T47D (cell line): ENCODE data around the gene SPPL2B.

Experiments
- DNase-seq, 2 experiments: peaks; one replicate each; pipeline versions ENCODE4 v3.0.0 to v3.0.0-alpha.2; 2011 to 2012; ENCODE audit warnings: low read depth in 1 of 2, low spot score in 1 of 2
- JUND ChIP-seq: IDR thresholded peaks from 2 replicates; pipeline ENCODE4 v1.6.1; 2012; ENCODE audit warnings: low read depth
- in situ Hi-C: cut with HindIII; loops from 2 replicates; pipeline ENCODE4 v1.10.0; 2016; ENCODE audit warnings: low sequenced_read_pairs, low pct_unique_long_range_greater_than_20kb

The SPPL2B gene

DNA sequence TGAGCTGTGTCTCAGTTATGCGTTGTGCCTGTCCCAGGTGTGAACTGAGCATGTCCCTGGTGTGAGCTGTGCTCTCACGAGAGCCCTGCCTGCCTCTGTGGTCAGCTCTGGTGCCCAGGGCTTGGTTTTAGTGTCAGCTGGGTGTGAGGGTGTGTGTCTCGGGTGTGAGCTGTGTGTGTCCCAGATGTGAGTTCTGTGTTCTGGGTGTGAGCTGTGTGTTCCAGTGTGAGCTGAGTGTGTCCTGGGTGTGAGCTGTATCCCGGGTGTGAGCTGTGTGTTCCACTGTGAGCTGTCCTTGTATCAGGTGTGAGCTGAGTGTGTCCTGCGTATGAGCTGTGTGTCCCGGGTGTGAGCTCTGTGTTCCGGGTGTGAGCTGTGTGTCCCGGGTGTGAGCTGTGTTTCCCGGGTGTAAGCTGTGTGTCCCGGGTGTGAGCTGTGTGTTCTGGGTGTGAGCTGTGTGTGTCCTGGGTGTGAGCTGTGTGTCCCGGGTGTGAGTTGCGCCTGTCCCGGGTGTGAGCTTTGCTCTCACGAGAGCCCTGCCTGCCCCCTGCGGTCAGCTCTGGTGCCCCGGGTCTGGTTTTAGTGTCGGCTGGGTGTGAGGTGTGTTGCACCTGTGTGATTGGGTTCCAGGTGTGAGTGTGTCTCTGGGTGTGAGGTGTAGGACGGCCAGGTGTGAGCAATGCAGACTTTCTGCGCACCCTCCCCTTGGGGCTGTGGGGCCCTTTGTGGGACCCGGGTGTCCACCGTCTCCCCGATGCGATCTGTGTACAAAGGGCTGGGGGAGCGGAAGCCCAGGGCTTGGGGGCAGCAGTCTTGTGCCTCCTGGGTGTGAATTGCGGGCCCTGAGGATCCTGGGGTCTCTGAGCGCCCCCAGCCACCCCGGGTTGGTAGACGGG, 39.4 kb upstream of the SPPL2B start:
- DNase-seq: no peak
- TF ChIP-seq JUND: no peak
- in situ Hi-C loops: no loop called here

GRCh38 chr19:2289714-2290435, 38.6 kb upstream of the SPPL2B start:
- no peak for DNase-seq
- TF ChIP-seq JUND: no peak
- in situ Hi-C loops: no loop called here

GRCh38 chr19:2290441-2291184, 37.9 kb upstream of the SPPL2B start:
- TF ChIP-seq JUND: no peak
- in situ Hi-C loops: no loop called here
- DNase-seq: no peak

- DNase-seq: no peak
- in situ Hi-C loops: no loop called here
- no peak for TF ChIP-seq JUND
Measured at GRCh38 chr19:2291185-2291751, 37.2 kb upstream of the SPPL2B start.

DNA sequence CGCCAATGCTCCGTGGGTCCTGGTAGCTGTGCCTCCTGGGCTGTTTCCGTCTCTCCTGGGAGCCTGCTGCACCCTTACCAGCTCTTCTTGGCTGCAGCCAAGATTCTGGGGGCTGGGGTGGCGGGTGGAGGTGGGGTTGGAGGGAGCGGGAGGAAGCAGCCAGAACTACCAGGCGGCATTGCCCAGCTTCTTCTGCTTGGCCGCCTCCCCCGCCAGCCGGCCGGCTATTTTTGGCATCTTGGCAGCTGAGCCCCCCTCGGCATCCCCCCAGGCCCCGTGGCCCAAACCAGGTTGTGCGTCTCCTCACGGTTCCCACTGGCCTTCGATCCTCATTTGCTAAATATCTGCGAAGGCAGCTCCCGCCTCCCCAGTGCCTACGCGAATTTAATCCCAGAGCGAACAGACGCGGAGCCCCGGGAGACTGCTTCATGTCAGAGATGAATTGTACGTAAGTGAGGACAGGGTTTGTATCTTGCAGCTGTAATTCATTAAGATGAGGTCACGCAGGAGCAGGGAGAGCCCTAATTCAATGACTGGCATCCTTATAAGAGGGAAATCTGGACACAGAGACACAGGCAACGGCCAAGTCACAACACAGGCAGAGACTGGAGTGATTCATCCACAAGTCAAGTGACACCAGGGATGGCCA, 33.7 kb upstream of the SPPL2B start:
- no peak for DNase-seq
- no peak for TF ChIP-seq JUND
- in situ Hi-C loops: no loop called here

DNA sequence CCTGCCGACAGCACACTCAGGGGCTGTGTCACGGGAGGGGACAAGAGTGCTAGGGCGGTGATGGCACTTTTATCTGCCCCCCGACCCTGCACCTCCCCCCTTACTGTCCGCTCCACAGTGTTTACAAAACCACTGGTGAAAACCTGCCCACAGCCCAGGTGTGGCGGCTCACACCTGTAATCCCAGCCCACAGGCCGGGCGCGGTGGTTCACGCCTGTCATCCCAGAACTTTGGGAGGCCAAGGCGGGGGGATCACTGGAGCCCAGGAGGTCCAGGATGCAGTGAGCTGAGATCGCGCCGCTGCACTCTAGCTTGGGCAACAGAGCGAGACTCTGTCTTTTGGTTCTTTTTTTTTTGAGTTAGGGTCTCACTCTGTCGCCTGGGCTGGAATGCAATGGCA, 32.3 kb upstream of the SPPL2B start:
- no peak for DNase-seq
- no peak for TF ChIP-seq JUND
- in situ Hi-C loops: no loop called here

DNA sequence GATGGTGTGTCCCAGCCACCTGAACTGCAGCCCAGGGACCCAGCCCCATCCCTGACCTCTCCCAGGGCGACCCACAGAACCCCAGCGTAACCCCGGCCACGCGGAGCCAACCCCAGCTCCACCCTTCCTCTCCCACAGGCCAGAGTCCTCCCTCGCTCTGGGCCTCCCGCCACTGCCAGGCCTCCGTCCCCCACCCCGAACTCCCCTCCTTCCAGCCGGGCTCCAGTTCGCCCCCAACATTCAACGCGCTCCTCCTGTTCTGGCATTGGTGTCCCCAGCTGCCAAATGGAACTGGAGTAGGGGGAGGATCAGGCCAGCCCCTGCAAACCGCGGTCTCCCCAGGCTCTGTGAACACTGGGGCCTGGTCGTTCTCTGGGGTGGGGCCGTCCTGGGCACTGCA, 28.0 kb upstream of the SPPL2B start:
- TF ChIP-seq JUND: no peak
- DNase-seq: no peak
- in situ Hi-C loops: no loop called here

DNA sequence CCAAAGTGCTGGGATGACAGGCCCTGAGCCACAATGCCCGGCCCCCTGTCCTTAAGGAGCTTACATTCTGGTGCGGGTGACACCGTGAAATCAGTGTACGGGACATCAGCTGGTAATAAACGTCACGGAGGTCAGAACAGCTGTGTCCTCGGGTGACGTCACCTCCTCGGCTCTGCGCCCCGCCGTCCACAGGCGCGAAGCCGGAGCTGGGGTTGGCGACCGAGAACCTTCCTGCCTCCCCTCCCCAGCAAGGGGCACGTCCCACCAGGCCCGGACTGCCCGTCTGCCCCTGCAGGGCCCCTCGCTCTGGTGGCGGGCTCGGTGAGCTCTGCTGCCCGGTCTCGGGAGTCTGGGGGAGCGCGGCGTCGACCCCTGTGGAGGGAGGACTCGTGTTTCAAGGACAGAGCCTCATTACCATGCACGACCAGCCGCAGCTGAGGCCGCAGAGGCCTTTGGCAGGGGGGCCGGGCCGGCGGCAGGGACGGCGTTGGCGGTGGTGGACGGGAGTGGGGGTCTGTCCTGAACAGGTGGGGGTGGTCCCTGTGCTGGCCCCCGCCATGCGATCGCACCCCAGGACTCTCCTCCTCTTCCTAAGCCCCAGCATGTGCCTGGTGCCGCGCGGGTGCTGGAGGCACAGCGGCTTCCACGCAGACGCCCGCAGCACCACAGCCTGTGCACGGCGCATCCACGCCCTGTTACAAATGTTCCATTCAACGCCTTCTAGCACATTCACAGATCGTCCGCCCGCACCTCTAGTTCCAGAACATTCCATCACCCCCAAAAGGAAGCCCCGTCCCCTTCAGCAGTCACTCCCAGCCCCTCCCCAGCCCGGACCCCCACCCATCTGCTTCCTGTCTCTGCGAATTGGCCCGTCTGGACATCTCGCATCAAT, 25.9 kb upstream of the SPPL2B start:
- TF ChIP-seq JUND: no peak
- in situ Hi-C loops: no loop called here
- no peak for DNase-seq

DNA sequence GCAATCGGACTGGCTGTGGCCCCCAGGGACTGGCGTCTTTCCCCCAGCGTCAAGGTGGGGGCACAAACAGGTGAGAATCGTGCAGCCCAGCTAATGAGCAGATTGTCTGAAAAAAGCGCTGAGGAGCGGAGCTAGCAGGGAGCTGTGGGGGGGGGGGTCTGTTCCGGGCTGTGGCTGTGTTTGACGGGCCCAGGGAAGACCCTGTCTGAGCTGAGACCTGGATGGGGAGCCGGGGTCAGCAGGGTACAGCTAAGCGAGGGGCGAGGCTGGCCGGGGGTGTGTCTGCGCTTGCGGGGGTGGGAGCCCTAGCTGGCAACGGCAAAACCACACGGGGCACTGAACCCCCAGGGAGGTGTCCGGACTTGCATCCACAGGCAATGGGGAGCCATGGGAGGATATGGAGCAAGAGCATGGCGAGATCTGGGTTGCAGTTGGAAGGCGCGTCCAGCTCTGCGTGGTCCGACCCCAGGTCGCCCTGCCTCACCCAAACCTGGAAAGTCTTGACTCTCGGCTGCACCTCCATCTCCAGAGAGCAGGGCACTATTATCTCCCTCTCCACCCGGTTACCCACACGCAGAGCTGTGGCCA, 25.2 kb upstream of the SPPL2B start:
- in situ Hi-C loops: no loop called here
- no peak for TF ChIP-seq JUND
- DNase-seq: no peak

GRCh38 chr19:2305452-2306280, 22.8 kb upstream of the SPPL2B start:
- in situ Hi-C loops: no loop called here
- no peak for TF ChIP-seq JUND
- DNase-seq: no peak
